GM10266 (cell line): ENCODE results near the gene IQCK.
"Not testable (repeated sequence)": the region's sequence is repeated elsewhere in the genome, so short reads cannot be mapped to it uniquely, and the experiment has no call there.

ENCODE experiments used
- DNase-seq: peaks from one replicate; pipeline ENCODE4 v3.0.0; 2012; ENCODE audit errors: extremely low spot score
- TF ChIP-seq, protein P1 (sequence below): IDR thresholded peaks from 2 replicates; pipeline ENCODE4 v1.5.1; 2012; ENCODE audit warnings: mild to moderate bottlenecking, low read depth; ENCODE audit not compliant: control insufficient read depth, insufficient read depth; ENCODE audit errors: missing control alignments

The IQCK gene

GRCh38 chr16:19712418-19713058 is 5.5 kb upstream of the IQCK start:
- TF ChIP-seq, protein P1, sequence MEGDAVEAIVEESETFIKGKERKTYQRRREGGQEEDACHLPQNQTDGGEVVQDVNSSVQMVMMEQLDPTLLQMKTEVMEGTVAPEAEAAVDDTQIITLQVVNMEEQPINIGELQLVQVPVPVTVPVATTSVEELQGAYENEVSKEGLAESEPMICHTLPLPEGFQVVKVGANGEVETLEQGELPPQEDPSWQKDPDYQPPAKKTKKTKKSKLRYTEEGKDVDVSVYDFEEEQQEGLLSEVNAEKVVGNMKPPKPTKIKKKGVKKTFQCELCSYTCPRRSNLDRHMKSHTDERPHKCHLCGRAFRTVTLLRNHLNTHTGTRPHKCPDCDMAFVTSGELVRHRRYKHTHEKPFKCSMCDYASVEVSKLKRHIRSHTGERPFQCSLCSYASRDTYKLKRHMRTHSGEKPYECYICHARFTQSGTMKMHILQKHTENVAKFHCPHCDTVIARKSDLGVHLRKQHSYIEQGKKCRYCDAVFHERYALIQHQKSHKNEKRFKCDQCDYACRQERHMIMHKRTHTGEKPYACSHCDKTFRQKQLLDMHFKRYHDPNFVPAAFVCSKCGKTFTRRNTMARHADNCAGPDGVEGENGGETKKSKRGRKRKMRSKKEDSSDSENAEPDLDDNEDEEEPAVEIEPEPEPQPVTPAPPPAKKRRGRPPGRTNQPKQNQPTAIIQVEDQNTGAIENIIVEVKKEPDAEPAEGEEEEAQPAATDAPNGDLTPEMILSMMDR: no peak
- DNase-seq: no peak

DNA sequence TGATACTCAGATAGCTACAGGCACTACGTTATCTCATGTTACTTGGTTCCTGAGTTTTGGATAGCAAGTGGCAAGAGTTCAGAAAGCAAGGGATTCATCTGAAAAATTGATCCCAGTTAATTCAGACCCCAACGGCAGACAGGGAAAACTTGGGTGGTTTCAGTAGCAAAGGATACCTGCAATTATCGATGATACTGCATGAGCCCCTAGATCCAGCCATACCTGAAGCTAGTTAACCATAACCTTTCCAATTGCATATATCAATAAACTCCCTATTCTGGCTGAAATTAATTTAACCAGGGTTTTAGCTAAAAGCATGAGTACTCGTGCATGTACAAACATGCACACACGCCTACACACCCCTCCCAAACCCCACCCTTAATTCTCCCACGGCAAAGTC is 4.4 kb upstream of the IQCK start:
- no peak for DNase-seq
- TF ChIP-seq, protein P1: no peak

GRCh38 chr16:19715566-19715965 is 2.5 kb upstream of the IQCK start:
- TF ChIP-seq, protein P1: no peak
- DNase-seq: no peak

- TF ChIP-seq, protein P1: no peak
- DNase-seq: no peak
Measured at GRCh38 chr16:19716183-19716582, 1.9 kb upstream of the IQCK start.

DNA sequence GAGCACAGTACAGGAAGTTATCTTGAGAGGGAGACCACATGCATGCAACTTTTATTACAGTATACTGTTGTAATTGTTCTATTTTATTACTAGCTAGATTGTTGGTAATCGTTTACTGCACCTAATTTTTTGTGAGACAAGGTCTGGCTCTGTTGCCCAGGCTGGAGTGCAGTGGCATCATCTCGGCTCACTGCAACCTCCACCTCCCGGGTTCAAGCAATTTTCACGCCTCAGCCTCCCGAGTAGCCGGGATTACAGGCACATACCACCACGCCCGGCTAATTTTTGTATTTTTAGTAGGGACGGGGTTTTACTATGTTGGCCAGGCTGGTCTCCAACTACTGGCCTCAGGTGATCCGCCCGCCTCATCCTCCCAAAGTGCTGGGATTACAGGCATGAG is 1.3 kb upstream of the IQCK start:
- DNase-seq: not testable (repeated sequence)

DNA sequence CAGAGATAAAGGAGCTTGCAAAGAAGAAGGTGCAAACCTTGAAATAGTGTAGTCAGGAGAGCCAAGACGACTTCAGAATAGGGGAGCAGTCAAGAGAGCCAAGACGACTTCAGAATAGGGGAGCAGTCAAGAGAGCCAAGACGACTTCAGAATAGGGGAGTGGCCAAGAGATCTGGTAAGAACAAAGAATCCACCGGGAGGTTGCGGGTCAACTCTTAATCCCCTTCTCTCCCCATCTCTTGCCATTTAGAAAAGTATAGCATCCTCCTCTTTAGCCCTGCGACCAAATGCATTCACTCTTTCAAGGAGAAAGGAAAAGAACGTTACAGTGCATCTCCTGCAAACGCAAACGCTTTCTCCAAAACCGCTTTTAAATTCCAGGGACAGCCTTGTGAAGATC is 757 bp upstream of the IQCK start:
- DNase-seq: no peak
- TF ChIP-seq, protein P1: no peak

DNA sequence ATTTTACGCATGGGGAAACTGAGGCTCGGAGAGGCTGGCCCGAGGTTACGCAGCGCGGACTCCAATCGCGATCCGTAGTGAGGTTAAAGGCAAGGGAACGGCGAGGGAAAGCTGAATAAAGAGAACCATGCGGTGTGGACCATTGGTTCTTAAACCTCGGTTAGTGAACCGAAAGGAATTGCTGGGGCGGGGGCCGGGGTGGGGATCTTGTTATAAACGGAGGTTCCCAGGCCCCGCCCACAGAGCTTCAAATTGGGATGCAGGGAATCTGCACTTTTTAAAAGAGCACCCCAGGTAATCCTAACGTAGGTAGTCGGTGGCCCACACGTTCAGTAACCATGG is 524 bp downstream of the IQCK start:
- DNase-seq: no peak
- TF ChIP-seq, protein P1: no peak
